Activated T-cell treated with anti-CD3 and anti-CD28 coated beads for 1 hour (primary cell): ENCODE measurements around the gene MPP3.
"Not testable (repeated sequence)": the region's sequence is repeated elsewhere in the genome, so short reads cannot be mapped to it uniquely, and the experiment has no call there.

Source experiments
- DNase-seq: peaks from one replicate; pipeline ENCODE4 v3.0.0-alpha.2; 2020; ENCODE audit warnings: low read depth

MPP3 gene

GRCh38 chr17:43832976-43833829 lies at the start of gene MPP3:
Gene MPP3, minus strand, starts transcription at chr17:43833146. Its CDS starts 1,240 bp downstream, at chr17:43831906.
- DNase-seq, result peak; percentile 34

- DNase-seq, result no peak
These were observed 49.0 kb upstream of the MPP3 start for GRCh38 chr17:43881758-43882505.

- no peak for DNase-seq
These were observed 48.2 kb upstream of the MPP3 start for GRCh38 chr17:43881181-43881580.

GRCh38 chr17:43880420-43880991 lies 47.6 kb upstream of the MPP3 start:
- DNase-seq, result peak; percentile 21

- no peak for DNase-seq
These were observed 46.9 kb upstream of the MPP3 start for GRCh38 chr17:43879723-43880419.

- peak; percentile 61 for DNase-seq
These were observed 45.6 kb upstream of the MPP3 start for GRCh38 chr17:43878260-43879175.

- DNase-seq, result no peak
These were observed 44.7 kb upstream of the MPP3 start for GRCh38 chr17:43877451-43878155.

GRCh38 chr17:43877031-43877430 lies 44.1 kb upstream of the MPP3 start:
- DNase-seq, result no peak

GRCh38 chr17:43875476-43876147 lies 42.7 kb upstream of the MPP3 start:
- DNase-seq, result no peak

- DNase-seq, result no peak
These were observed 41.3 kb upstream of the MPP3 start for GRCh38 chr17:43874293-43874692.

GRCh38 chr17:43873815-43874214 lies 40.9 kb upstream of the MPP3 start:
- no peak for DNase-seq

GRCh38 chr17:43873091-43873490 lies 40.1 kb upstream of the MPP3 start:
- DNase-seq, result no peak

- DNase-seq, result no peak
These were observed 39.2 kb upstream of the MPP3 start for GRCh38 chr17:43871946-43872690.

- not testable (repeated sequence) for DNase-seq
These were observed 36.1 kb upstream of the MPP3 start for GRCh38 chr17:43869031-43869430.

- no peak for DNase-seq
These were observed 35.5 kb upstream of the MPP3 start for GRCh38 chr17:43868226-43868994.

- DNase-seq, result no peak
These were observed 31.4 kb upstream of the MPP3 start for GRCh38 chr17:43864161-43864984.

- DNase-seq, result no peak
These were observed 29.0 kb upstream of the MPP3 start for GRCh38 chr17:43861960-43862359.
